ENCODE measurements around the gene BACE1.
"Not testable (repeated sequence)": the region's sequence is repeated elsewhere in the genome, so short reads cannot be mapped to it uniquely, and the experiment has no call there.

BACE1 gene

DNA sequence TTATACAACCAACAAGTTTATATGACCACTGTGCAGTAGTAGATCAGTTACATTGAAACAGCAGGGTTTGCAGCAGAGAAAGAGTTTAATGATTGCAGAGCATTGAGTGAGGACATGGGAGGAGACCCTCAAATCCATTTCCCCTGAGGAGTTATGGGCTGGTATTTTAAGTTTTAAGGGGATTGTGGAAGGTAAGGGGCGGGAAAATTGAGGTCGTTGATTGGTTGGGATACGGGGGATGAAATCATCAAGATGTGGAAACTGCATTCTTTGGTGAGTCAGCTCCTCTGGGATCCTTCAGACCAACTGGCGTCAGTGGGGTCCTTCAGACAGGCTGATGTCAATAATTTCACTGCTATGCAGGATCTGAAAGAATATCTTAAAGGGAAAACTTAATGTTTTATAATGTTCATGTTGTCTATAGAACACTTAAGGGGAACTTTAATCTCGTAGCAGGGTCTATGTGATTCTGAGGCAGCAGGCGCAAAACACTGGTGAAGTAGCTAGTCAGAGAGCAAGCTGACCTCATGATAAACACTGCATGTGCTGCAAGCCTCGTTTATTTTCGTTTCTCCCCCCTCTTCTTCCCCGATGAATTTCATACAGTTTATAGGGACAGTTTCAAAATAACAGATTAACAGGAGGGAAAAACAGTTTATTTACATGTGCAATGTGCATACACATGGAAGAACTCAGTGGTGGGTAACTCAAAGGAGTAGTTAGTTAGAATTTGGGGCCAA is 42.3 kb downstream of the BACE1 start:
- no peak for DNase-seq (ENCODE audit: low spot score)

DNA sequence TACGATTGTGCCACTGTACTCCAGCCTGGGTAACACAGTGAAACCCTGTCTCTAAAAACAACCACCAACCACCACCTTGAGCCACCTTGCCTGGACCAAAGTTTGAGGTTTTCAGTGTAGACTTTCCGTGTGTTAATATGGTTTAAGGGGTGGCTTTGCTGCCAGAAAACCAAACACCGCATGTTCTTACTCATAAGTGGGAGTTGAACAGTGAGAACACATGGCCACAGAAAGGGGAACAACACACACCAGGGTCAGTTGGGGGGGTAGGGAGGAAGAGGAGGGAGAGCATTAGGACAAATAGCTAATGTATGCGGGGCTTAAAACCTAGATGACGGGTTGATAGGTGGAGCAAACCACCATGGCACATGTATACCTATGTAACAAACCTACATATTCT is 43.9 kb downstream of the BACE1 start:
- not testable (repeated sequence) for DNase-seq (ENCODE audit: low spot score)

DNA sequence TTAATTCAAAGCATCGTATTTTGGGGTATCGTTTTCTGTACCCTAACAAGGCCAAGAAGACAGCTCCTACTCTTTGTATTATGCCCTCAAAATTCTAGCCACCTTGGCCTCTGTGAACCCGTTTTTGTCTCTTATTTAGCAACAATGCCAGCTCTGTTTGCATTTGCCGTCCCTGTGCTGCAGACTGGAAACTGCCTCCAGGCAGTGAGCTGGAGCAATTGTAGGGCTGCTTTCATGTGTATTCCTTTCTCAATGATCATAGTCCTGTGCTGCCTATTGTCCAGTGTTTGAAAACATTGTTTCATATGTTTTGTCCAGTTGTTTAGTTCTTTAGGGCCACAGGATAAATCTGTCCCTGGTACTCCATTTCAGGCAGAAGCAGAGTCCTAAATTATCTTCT is 44.8 kb downstream of the BACE1 start:
- DNase-seq (ENCODE audit: low spot score): no peak

DNA sequence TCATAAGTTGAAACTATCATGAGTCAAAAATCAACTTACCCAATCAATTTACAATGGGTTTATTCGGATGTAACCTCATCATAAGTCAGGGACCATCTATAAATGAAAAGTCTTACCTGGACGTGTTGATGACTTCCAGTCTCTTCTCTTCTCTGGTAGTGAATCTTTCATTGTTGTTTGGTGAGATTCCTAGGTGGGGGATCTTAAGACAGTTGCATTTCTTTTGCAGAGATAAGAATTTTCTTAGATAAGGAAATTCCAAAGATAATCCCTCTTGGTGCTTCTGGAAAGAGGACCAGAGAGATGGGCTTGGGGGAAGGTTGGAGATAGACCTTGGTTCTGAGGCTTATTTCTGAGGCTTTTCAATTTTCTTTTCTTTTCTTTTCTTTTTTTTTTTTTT is 46.2 kb downstream of the BACE1 start:
- no peak for DNase-seq (ENCODE audit: low spot score)

DNA sequence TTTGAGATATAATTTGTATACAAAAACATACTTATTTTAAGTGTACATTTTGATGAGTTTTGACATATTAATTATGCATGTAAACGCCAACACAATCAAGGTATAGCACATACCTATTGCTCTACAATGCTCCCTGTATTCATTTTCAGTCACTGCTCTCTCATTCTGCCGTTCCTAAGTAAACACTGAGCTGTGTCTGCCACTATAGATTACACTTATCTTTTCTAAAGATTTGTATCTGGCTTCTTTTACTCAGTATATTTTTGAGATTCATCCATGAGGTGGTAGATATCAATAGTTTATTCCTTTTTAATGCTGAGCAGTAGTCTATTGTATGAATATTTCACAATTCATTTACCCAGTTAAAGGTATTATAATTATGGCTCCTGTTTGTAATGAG is 50.3 kb downstream of the BACE1 start:
- no peak for DNase-seq (ENCODE audit: low spot score)

DNA sequence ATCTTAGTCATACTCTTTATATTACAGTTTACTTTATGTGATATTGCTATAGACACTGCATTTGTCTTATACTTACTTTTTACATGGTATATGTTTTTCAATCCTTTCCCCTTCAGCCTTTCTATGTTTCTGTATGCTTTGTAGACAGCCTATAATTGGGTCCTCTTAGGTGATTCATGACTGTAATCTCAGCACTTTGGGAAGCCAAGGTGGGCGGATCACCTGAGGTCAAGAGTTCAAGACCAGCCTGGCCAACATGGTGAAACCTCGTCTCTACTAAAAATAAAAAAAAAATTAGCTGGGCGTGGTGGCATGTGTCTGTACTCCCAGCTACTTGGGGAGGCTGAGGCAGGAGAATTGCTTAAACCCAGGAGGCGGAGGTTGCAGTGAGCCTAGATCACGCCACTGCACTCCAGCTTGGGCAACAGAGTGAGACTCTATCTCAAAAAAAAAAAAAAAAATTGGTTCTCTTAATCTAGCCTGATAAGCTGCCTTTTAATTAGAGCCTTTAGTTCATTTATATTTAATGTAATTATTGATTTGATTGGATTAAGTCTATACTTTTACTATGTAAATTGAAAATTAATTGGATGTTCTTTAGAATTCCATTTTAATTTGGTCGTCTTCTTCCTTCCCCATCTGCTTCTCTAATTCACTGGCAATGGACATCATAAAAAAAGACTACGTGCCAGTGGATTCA is 51.3 kb downstream of the BACE1 start:
- not testable (repeated sequence) for DNase-seq (ENCODE audit: low spot score)

DNA sequence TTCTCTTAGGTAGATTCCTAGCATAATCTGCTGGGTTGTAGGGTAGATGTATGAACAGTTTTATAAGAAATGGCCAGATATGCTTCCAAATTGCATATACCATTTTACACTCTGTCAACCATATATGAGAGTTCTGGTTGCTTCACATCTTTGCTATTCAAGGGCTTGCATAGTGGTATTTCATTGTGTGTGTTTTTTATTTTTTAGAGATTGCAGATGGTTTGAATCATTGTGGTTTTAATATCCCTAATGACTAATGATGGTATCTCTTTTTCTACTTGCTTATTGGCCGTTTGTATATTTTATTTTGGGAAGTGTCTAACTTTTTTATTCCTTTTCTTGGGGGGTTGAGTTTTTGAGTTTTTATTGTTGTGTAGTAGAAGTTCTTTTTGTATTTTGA is 56.6 kb downstream of the BACE1 start:
- no peak for DNase-seq (ENCODE audit: low spot score)

DNA sequence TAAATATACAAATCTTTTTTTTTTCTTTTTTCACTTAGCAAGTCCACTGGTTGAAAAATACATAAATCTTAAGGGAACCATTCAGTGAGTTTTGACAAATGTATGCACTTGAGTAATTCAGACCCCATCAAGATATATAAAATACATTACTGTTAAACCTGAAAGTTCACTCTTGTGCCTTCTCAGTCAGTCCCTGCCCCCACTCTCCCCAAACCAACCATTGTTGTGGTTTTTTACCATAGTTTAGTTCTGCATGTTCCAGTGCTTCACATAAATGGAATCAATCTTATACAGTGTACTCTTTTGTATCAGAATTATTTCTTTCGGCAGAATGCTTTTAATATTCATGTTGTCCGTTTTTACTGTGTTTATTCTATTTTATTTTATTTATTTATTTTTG is 57.5 kb downstream of the BACE1 start:
- DNase-seq (ENCODE audit: low spot score): no peak

DNA sequence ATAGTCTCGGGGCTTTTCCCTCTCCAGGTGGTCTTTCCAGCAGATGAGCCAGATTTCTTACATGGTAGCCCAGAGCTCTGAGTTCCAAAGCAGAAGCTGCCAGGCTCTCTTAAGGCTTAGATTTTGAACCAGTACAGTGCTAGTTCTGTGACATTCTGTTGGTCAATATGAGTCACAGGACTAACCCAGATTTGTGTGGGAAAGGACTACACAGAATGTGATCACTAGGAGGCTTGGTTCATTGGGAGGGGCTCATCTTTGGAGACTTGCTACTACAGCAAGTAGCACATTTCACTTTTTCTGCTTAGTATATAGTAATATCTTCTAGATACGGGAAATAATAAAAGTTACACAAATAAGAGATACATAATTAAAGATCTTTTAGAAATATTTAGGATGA is 59.5 kb downstream of the BACE1 start:
- no peak for DNase-seq (ENCODE audit: low spot score)

DNA sequence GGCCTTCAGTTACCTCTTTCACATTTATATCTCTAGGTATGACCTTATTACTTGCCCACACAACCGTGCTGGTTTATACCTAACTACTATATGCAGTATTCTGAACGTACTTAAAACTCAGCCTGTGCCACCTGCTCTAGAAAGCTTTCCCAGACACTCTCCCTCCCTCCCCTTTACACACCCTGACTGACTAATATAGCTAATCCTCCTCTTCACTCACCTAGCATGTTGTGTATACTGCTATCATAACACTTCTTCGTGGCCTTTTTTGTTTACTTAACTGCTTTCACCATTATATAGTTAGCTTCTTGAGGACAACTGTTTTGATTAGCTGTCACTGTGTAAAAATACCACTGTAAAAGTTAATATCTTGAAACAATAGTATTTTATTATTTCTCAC is 60.1 kb downstream of the BACE1 start:
- no peak for DNase-seq (ENCODE audit: low spot score)

DNA sequence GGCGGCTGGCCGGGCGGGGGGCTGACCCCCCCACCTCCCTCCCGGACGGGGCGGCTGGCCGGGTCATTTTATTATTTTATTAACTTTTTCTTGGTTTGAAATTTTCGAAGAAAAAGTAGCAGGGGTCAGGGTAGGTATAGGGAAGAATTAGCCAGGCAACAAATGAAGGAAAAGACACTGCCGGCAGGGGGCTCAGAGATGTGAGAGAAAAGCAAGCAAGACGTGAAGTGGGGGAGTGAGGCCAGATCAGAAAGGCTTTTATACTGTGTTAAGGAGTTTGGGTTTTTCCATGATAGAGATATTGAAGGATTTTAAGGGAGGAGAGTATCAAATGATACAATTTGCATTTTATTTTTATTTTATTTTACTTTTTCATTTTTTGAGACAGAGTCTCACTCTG is 64.5 kb downstream of the BACE1 start:
- DNase-seq (ENCODE audit: low spot score): no peak

DNA sequence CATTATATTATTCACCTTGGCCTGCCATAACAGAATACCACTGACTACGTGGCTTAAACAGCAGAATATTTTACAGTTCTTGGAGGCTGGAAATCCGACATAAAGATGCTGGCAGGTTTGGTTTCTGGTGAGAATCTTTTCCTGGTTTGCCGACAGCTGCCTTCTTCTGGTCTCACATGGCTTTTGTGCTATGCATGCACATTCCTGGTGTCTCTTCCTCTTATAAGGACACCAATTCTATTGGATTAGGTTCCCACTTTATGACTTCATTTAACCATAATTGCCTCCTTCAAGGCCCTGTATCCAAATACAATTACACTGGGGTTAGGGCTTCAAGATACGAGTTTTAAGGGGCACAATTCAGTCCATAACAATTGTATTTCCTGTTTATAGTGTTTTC is 66.5 kb downstream of the BACE1 start:
- DNase-seq (ENCODE audit: low spot score): no peak

DNA sequence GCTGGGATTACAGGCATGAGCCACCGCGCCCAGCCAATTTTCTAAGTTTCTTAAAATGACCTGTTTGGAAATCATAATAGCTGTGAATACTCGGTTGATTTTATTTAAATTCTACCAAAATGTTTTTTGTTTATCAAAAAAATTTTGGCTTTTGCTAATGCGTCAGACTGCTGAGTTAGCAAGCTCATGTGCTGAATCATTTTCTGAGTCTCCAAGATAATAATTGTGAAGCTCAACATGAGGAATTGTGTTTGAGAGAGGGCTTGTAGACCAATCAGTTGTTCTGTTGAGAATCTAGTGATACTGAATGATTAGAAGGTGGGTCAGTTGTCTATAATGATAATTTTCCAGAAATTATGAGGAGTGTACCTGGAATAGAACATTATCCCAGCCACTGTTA is 67.7 kb downstream of the BACE1 start:
- DNase-seq (ENCODE audit: low spot score): no peak

DNA sequence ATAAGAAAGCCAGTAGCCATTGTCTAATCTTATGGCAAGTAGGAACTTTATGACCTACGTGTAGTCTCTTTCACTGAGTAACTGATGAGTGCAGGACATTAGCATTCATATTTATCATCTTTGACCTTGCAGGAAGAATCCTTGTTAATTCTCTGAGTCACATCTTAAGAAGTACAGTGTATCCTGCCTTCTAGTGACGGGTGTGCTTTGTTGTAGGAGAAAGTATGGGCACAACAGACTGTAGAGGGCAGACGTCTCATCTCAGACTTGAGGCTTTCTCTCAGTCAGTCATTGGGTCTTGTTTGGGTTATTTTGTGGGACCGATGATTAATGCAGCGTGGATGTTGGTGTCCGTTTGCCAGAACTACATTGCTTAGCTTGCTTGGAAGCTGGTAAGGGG is 76.8 kb downstream of the BACE1 start:
- DNase-seq (ENCODE audit: low spot score): no peak

DNA sequence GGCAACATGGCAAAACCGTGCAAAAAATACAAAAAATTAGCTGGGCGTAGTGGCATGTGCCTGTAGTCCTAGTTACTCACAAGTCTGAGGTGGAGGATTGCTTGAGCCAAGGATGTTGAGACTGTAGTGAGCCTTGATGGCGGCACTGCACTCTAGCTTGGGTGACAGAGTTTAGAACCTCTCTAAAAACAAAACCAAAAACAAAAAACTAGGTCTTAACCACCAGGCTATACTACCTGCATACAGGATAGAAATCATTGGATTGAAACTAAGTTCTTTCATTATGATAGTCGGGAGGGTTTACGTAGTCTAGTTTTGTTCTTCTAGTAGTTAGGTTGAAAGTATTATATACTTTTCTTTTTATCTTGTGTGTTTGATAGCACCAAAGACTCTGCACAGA is 77.8 kb downstream of the BACE1 start:
- no peak for DNase-seq (ENCODE audit: low spot score)

Measured in ecto neural progenitor cell (in vitro differentiated cells).